ENCODE measurements around the gene VCL. TPM values are rescaled to one million over a fixed set of nuclear protein-coding genes. Genes with fewer than 3 reads are reported as not detected.

The VCL gene
- total and polyA plus RNA-seq, 2 donors (not counting 1 experiment from before 2014, with no cell fraction given), result 161 to 316 TPM

DNA sequence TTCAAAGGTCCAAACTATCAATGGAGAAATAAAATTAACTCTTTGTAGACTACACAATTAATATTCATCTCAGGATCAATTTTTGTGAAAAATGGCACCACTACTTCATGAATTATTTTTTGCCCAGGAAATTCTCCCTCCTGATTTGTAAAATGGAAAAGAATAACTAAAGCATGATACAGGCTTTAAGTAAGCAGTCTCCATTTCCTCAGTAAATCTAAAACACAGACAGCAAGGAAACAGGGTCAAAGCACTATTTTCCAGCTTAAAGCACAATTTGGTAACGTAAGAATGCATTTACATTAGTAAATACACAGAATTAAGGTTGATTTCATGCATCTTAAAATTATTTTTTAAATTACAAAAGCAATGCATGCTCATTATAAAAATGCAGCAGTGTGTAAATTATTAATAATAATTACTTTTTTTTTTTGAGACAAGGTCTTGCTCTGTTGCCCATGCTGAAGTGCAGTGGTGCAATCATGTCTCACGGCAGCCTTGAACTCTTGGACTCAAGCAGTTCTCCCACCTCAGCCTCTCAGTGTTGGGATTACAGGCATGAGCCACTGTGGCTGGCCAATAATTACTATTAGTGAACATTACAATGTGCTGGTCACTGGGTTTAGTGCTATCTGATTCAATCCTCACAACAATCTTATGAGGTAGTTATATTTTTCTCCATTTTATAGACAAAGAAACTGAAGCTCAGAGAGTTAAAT lies 26.1 kb upstream of the VCL start:
- no peak for DNase-seq (ENCODE audit: low read depth in 2 of 2)
- TF ChIP-seq EZH2 (IDR thresholded peaks at IDR 0.05; ENCODE audit: low read length, missing control alignments), result no peak

DNA sequence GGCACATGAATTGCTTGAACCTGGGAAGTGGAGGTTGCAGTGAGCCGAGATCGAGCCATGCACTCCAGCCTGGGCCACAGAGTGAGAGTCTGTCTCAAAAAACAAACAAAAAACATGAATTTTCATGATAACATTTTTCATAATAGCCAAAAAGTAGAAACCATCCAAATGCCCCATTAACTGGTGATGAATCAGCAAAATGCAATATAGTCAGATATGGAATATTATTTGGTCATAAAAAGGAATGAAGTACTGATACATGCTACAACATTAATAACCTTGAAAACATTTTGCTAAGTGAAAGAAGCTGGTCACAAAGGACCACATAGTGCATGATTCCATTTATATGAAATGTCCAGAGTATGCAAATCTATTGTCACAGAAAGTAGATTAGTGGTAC lies 24.5 kb upstream of the VCL start:
- Histone ChIP-seq H3K4me2 (ENCODE audit: extremely low read depth, insufficient read depth, low read length) (no peak overlapping the region), H3K27me3 (ENCODE audit: control insufficient read depth, insufficient read depth, low read length) (no peaks in the 10 kb centered on the region), H2AFZ (ENCODE audit: low read length) (no peak overlapping the region), H3K4me1 (ENCODE audit: control insufficient read depth, extremely low read depth, insufficient read depth, low read length) (no peaks in the 10 kb centered on the region), H3K27ac (ENCODE audit: insufficient read depth, low read length) (no peak overlapping the region), H3K79me2 (ENCODE audit: control insufficient read depth, insufficient read depth, low read length) (no peaks in the 10 kb centered on the region), H3K9ac (ENCODE audit: insufficient read depth, low read length) (no peak overlapping the region), H3K9me3 (ENCODE audit: control insufficient read depth, insufficient read depth, low read depth, low read length) (no peaks in the 10 kb centered on the region), H3K4me3 (replicated peaks in 1 of 4; ENCODE audit: control extremely low read depth in 1 of 4, insufficient read depth in 1 of 4, low read depth in 3 of 4, low read length in 4 of 4) (no peak overlapping the region), H3K36me3 (ENCODE audit: control insufficient read depth, insufficient read depth, low read length) (no peaks in the 10 kb centered on the region), H4K20me1 (ENCODE audit: control insufficient read depth, extremely low read depth, insufficient read depth, low read length) (no peaks in the 10 kb centered on the region)
- TF ChIP-seq EZH2 (IDR thresholded peaks at IDR 0.05; ENCODE audit: low read length, missing control alignments), result no peak
- TF ChIP-seq, protein P1, sequence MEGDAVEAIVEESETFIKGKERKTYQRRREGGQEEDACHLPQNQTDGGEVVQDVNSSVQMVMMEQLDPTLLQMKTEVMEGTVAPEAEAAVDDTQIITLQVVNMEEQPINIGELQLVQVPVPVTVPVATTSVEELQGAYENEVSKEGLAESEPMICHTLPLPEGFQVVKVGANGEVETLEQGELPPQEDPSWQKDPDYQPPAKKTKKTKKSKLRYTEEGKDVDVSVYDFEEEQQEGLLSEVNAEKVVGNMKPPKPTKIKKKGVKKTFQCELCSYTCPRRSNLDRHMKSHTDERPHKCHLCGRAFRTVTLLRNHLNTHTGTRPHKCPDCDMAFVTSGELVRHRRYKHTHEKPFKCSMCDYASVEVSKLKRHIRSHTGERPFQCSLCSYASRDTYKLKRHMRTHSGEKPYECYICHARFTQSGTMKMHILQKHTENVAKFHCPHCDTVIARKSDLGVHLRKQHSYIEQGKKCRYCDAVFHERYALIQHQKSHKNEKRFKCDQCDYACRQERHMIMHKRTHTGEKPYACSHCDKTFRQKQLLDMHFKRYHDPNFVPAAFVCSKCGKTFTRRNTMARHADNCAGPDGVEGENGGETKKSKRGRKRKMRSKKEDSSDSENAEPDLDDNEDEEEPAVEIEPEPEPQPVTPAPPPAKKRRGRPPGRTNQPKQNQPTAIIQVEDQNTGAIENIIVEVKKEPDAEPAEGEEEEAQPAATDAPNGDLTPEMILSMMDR (conservative IDR thresholded peaks at IDR 0.05 in 1 of 2, IDR thresholded peaks at IDR 0.05 in 1 of 2; ENCODE audit: low read depth in 1 of 2, low read length in 2 of 2), result no peak
- DNase-seq (ENCODE audit: low read depth in 2 of 2), result no peak

More for the DNA sequence above, 26.1 kb upstream of the VCL start:
- H3K4me3 ChIP-seq (replicated peaks in 1 of 4; ENCODE audit: control extremely low read depth in 1 of 4, insufficient read depth in 1 of 4, low read depth in 3 of 4, low read length in 4 of 4), result no peak overlapping the region
- H3K9me3 ChIP-seq (ENCODE audit: control insufficient read depth, insufficient read depth, low read depth, low read length), result no peaks in the 10 kb centered on the region
- no peaks in the 10 kb centered on the region for H3K79me2 ChIP-seq (ENCODE audit: control insufficient read depth, insufficient read depth, low read length)
- peaks cover 7% of the 10 kb centered on the region for H3K4me1 ChIP-seq (ENCODE audit: control insufficient read depth, extremely low read depth, insufficient read depth, low read length)
- H3K36me3 ChIP-seq (ENCODE audit: control insufficient read depth, insufficient read depth, low read length), result no peaks in the 10 kb centered on the region
- H3K27me3 ChIP-seq (ENCODE audit: control insufficient read depth, insufficient read depth, low read length), result no peaks in the 10 kb centered on the region
- no peak overlapping the region for H2AFZ ChIP-seq (ENCODE audit: low read length)
- no peak overlapping the region for H3K4me2 ChIP-seq (ENCODE audit: extremely low read depth, insufficient read depth, low read length)
- H4K20me1 ChIP-seq (ENCODE audit: control insufficient read depth, extremely low read depth, insufficient read depth, low read length), result no peaks in the 10 kb centered on the region
- H3K9ac ChIP-seq (ENCODE audit: insufficient read depth, low read length), result no peak overlapping the region
- no peak overlapping the region for H3K27ac ChIP-seq (ENCODE audit: insufficient read depth, low read length)

DNA sequence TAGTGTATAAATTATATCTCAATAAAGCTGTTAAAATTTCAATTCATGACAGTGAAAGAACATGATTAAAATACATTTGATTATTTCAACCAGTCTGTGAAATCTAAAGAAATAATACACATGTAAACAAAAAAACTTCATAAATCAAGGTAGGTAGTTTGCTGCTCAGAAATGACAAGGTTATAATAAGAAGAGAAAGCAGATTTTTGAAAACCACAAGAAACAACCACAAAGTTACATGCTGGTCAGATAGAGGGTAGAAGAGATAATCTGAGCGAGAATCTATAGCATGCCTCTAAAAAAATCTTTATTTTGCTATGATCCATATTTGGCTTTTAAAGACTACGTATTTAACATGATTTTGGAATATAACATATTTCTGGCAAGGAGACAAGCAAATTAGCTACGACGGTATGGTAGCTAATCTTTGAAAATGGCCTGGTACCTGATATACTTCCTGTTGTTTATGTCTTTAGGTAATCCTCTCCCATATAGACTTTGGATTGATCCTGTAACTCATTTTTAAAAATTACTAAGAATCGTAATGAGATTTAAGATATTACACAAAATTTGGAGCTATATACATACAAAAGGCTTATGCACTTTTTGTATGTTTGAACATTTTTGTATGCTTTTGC lies 23.5 kb upstream of the VCL start:
- Histone ChIP-seq H3K4me1 (ENCODE audit: control insufficient read depth, extremely low read depth, insufficient read depth, low read length) (no peaks in the 10 kb centered on the region), H3K9me3 (ENCODE audit: control insufficient read depth, insufficient read depth, low read depth, low read length) (no peaks in the 10 kb centered on the region), H3K27me3 (ENCODE audit: control insufficient read depth, insufficient read depth, low read length) (no peaks in the 10 kb centered on the region), H3K4me3 (replicated peaks in 1 of 4; ENCODE audit: control extremely low read depth in 1 of 4, insufficient read depth in 1 of 4, low read depth in 3 of 4, low read length in 4 of 4) (no peak overlapping the region), H3K79me2 (ENCODE audit: control insufficient read depth, insufficient read depth, low read length) (no peaks in the 10 kb centered on the region), H3K4me2 (ENCODE audit: extremely low read depth, insufficient read depth, low read length) (no peak overlapping the region), H2AFZ (ENCODE audit: low read length) (no peak overlapping the region), H3K36me3 (ENCODE audit: control insufficient read depth, insufficient read depth, low read length) (no peaks in the 10 kb centered on the region), H4K20me1 (ENCODE audit: control insufficient read depth, extremely low read depth, insufficient read depth, low read length) (no peaks in the 10 kb centered on the region), H3K27ac (ENCODE audit: insufficient read depth, low read length) (no peak overlapping the region), H3K9ac (ENCODE audit: insufficient read depth, low read length) (no peak overlapping the region)
- TF ChIP-seq EZH2 (IDR thresholded peaks at IDR 0.05; ENCODE audit: low read length, missing control alignments), result no peak
- DNase-seq (ENCODE audit: low read depth in 2 of 2), result no peak

DNA sequence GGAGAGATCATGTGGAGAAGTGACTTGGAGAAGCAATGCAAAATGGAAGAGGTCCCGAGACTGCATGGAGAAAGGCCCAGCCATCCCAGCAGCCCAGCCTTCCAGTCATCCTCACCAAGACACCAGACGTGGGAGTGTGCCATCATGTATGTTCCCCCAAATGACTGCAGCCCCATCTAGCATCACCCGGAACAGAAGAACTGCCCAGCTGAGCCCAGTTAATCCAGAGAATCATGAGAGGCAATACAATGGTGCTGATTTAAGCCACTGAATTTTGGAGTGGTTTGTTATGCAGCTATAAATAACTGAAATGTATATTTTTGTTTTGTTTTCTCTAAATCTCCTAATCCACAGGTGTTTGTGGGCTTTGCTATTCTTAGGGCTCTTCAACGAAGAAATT lies 22.5 kb upstream of the VCL start:
- H3K79me2 ChIP-seq (ENCODE audit: control insufficient read depth, insufficient read depth, low read length), result no peaks in the 10 kb centered on the region
- H3K27me3 ChIP-seq (ENCODE audit: control insufficient read depth, insufficient read depth, low read length), result no peaks in the 10 kb centered on the region
- H3K4me1 ChIP-seq (ENCODE audit: control insufficient read depth, extremely low read depth, insufficient read depth, low read length), result no peaks in the 10 kb centered on the region
- no peak overlapping the region for H3K9ac ChIP-seq (ENCODE audit: insufficient read depth, low read length)
- no peaks in the 10 kb centered on the region for H3K9me3 ChIP-seq (ENCODE audit: control insufficient read depth, insufficient read depth, low read depth, low read length)
- TF ChIP-seq EZH2 (IDR thresholded peaks at IDR 0.05; ENCODE audit: low read length, missing control alignments), result no peak
- TF ChIP-seq, protein P1 (conservative IDR thresholded peaks at IDR 0.05 in 1 of 2, IDR thresholded peaks at IDR 0.05 in 1 of 2; ENCODE audit: low read depth in 1 of 2, low read length in 2 of 2), result no peak
- no peak for DNase-seq (ENCODE audit: low read depth in 2 of 2)
- H3K27ac ChIP-seq (ENCODE audit: insufficient read depth, low read length), result no peak overlapping the region
- H3K4me2 ChIP-seq (ENCODE audit: extremely low read depth, insufficient read depth, low read length), result no peak overlapping the region
- no peak overlapping the region for H2AFZ ChIP-seq (ENCODE audit: low read length)
- no peak overlapping the region for H3K4me3 ChIP-seq (replicated peaks in 1 of 4; ENCODE audit: control extremely low read depth in 1 of 4, insufficient read depth in 1 of 4, low read depth in 3 of 4, low read length in 4 of 4)
- H4K20me1 ChIP-seq (ENCODE audit: control insufficient read depth, extremely low read depth, insufficient read depth, low read length), result no peaks in the 10 kb centered on the region
- no peaks in the 10 kb centered on the region for H3K36me3 ChIP-seq (ENCODE audit: control insufficient read depth, insufficient read depth, low read length)
